ENCODE data around the gene SLC22A31.

SLC22A31 gene

DNA sequence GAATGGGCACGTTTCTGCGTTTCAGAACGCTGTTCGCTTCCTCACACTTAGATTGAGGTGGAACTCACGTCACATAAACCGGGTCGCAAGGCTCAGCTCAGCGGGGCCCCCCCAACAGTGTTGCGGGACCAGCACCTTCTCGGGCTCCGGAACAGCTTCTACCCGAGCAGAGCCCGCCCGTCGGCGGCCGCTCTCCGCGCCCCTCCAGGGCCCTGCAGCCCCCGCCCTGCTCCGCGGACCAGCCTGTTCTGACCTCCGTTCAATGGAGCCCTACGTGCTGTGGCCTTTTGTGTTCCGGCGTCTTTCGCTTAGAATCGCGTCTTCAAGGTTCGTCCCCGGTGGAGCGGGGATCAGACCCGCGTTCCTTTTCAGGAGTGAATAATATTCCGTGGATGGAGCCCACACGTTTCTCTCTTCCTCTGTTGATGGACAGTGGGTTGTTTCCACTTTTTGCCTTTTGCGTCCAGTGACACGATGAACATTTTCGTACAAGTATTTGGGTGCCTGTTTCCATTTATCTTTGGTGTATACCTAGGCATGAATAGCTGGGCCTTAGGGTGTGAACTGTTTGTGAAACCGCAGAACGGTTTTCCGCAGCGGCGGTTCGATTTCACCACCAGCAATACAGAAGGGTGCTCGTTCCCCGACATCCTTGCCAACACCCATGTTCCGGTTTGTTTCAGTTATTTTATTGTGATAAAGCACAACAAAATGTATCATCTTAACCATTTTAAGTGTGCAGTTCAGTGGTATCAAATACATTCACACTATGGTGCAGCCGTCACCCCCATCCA lies 2.3 kb upstream of the SLC22A31 start:
- H3K79me2 ChIP-seq (ENCODE audit: low read length): no peaks in the 10 kb centered on the region
- H3K9ac ChIP-seq (ENCODE audit: low read length): no peak overlapping the region
- no peak overlapping the region for H2AFZ ChIP-seq (ENCODE audit: low read depth, low read length)
- no peak overlapping the region for H3K27ac ChIP-seq (ENCODE audit: low read length)
- no peaks in the 10 kb centered on the region for H4K20me1 ChIP-seq (ENCODE audit: insufficient read depth, low read length)
- no peak overlapping the region for H3K4me2 ChIP-seq (ENCODE audit: low read length)
- no peaks in the 10 kb centered on the region for H3K27me3 ChIP-seq (ENCODE audit: low read depth, low read length)
- no peak overlapping the region for H3K4me3 ChIP-seq (ENCODE audit: low read length)
- TF ChIP-seq, protein P1, sequence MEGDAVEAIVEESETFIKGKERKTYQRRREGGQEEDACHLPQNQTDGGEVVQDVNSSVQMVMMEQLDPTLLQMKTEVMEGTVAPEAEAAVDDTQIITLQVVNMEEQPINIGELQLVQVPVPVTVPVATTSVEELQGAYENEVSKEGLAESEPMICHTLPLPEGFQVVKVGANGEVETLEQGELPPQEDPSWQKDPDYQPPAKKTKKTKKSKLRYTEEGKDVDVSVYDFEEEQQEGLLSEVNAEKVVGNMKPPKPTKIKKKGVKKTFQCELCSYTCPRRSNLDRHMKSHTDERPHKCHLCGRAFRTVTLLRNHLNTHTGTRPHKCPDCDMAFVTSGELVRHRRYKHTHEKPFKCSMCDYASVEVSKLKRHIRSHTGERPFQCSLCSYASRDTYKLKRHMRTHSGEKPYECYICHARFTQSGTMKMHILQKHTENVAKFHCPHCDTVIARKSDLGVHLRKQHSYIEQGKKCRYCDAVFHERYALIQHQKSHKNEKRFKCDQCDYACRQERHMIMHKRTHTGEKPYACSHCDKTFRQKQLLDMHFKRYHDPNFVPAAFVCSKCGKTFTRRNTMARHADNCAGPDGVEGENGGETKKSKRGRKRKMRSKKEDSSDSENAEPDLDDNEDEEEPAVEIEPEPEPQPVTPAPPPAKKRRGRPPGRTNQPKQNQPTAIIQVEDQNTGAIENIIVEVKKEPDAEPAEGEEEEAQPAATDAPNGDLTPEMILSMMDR (IDR thresholded peaks at IDR 0.05; ENCODE audit: low read depth, low read length): no peak
- TF ChIP-seq EZH2phosphoT487 (IDR thresholded peaks at IDR 0.05; ENCODE audit: low read depth): no peak
- no peaks in the 10 kb centered on the region for H3K4me1 ChIP-seq (ENCODE audit: low read length)
- H3K36me3 ChIP-seq (replicated peaks; ENCODE audit: low read depth, low read length): no peaks in the 10 kb centered on the region
- H3K9me3 ChIP-seq (ENCODE audit: insufficient read depth, low read length): no peaks in the 10 kb centered on the region

DNA sequence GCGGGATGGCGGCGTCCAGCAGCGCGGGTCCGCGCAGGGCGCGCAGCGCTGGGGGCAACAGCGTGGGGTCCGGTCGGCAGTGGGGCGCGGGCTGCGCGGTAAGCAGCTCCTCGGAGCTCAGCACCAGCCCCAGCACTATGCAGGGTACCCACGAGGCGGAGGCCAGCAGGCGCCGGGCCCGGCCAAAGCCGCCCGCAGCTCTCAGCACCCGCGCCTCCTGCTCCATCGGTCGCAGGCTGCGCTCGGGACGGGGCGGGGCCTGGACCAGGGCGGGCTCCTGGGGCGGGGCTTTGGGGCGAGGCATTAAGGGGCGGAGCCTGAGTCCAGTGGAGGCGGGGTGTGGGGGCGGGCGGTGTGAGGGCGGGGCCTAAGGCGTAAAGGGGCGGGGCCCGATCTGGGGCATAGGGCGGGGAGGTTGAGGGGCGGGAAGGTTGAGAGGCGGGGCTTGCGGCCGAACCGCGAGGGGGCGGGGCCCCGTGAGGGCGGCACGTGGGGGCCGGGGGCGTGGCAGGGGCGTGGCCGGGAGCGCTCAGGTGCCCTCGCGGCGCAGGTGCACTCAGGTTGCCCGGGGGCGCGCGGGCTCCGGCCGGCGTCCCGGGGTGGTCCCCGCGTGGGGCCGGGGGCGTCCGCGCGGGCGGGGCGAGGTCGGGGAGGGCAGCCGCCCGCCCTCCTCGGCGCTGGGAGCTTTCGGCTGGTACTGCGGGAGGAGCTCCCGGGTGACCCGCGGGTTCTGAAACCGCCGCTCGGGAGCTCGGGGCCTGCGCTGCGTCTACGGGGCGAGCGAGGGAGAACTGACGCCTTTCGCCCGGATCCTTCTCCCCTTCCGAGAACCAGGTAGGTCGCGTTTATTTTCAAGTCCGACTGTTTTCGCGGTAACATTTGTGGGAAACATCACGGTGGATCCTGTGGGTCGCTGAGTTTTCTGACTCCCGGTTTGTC lies 1.4 kb upstream of the SLC22A31 start:
- H3K79me2 ChIP-seq (ENCODE audit: low read length): no peaks in the 10 kb centered on the region
- H3K9ac ChIP-seq (ENCODE audit: low read length): no peak overlapping the region
- no peak overlapping the region for H3K4me2 ChIP-seq (ENCODE audit: low read length)
- H4K20me1 ChIP-seq (ENCODE audit: insufficient read depth, low read length): no peaks in the 10 kb centered on the region
- H3K36me3 ChIP-seq (replicated peaks; ENCODE audit: low read depth, low read length): no peaks in the 10 kb centered on the region
- H3K4me1 ChIP-seq (ENCODE audit: low read length): no peaks in the 10 kb centered on the region
- no peak overlapping the region for H3K27ac ChIP-seq (ENCODE audit: low read length)
- H2AFZ ChIP-seq (ENCODE audit: low read depth, low read length): no peak overlapping the region
- no peak overlapping the region for H3K4me3 ChIP-seq (ENCODE audit: low read length)
- TF ChIP-seq, protein P1 (IDR thresholded peaks at IDR 0.05; ENCODE audit: low read depth, low read length): no peak
- TF ChIP-seq EZH2phosphoT487 (IDR thresholded peaks at IDR 0.05; ENCODE audit: low read depth): no peak
- H3K27me3 ChIP-seq (ENCODE audit: low read depth, low read length): no peaks in the 10 kb centered on the region
- no peaks in the 10 kb centered on the region for H3K9me3 ChIP-seq (ENCODE audit: insufficient read depth, low read length)

DNA sequence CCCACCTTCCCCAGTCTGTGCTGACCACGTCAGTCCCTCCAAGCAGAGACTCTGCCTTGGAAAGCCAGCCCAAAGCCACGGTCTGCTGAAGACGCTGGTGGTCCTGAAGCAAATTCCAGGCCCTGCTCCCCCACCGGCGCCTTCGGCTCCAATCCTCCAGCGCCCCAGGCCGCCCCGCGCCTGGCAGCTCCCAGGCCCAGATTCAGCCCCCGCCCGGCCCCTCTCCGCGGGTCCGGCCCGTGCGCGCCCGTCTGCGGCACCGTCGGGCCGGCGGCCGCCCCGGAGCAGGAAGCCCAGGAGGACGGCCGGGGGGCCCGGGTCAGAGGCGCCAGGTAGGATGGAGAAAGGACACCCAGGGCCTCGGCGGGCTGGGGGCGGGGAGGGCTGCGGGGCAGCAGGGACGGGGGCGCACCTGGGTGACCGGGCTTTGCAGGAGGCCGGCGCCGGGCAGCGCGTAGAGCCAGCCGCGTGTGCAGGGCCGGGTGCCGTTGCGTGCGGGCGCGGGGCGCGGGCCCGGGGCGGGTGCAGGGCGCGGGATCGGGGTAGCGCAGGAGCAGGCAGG lies 594 bp upstream of the SLC22A31 start:
- TF ChIP-seq, protein P1 (IDR thresholded peaks at IDR 0.05; ENCODE audit: low read depth, low read length): no peak
- no peak for TF ChIP-seq EZH2phosphoT487 (IDR thresholded peaks at IDR 0.05; ENCODE audit: low read depth)
- H3K9ac ChIP-seq (ENCODE audit: low read length): no peak overlapping the region
- H2AFZ ChIP-seq (ENCODE audit: low read depth, low read length): no peak overlapping the region
- H3K4me2 ChIP-seq (ENCODE audit: low read length): no peak overlapping the region
- H3K4me3 ChIP-seq (ENCODE audit: low read length): no peak overlapping the region
- H3K4me1 ChIP-seq (ENCODE audit: low read length): no peaks in the 10 kb centered on the region
- H3K9me3 ChIP-seq (ENCODE audit: insufficient read depth, low read length): no peaks in the 10 kb centered on the region
- no peaks in the 10 kb centered on the region for H3K79me2 ChIP-seq (ENCODE audit: low read length)
- H4K20me1 ChIP-seq (ENCODE audit: insufficient read depth, low read length): no peaks in the 10 kb centered on the region
- H3K27me3 ChIP-seq (ENCODE audit: low read depth, low read length): no peaks in the 10 kb centered on the region
- no peaks in the 10 kb centered on the region for H3K36me3 ChIP-seq (replicated peaks; ENCODE audit: low read depth, low read length)
- no peak overlapping the region for H3K27ac ChIP-seq (ENCODE audit: low read length)
